ENCODE measurements around the gene SFT2D2. TPM values are rescaled to one million over a fixed set of nuclear protein-coding genes. Genes with fewer than 3 reads are reported as not detected.

Gene SFT2D2
- total and polyA plus RNA-seq, 10 donors = 6.1 to 97.1 (median 61.3) TPM

DNA sequence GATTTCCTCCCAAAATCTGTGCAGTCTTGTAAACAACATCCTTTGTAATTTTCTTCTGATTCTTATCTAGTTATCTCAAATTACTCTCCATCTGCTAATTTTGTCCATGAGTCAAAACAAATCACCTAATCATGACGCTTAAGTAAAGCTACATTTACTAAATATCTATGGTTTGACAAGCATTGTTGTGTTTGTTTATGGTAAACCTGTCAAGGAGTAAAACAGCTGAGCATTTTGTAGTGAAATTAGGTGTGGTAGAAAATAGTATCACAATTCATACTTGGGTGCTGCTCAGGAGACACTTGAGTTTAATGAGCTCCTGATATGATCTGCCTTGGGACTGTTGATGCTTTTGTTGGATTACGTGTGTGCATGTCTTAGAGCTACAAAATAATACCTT, 35.4 kb upstream of the SFT2D2 start:
- DNase-seq = no peak
- no peaks in the 10 kb centered on the region for H3K27me3 ChIP-seq (replicated peaks in 1 of 7)
- no peak overlapping the region for H3K27ac ChIP-seq
- no peaks in the 10 kb centered on the region for H3K9me3 ChIP-seq
- TF ChIP-seq, protein P1, sequence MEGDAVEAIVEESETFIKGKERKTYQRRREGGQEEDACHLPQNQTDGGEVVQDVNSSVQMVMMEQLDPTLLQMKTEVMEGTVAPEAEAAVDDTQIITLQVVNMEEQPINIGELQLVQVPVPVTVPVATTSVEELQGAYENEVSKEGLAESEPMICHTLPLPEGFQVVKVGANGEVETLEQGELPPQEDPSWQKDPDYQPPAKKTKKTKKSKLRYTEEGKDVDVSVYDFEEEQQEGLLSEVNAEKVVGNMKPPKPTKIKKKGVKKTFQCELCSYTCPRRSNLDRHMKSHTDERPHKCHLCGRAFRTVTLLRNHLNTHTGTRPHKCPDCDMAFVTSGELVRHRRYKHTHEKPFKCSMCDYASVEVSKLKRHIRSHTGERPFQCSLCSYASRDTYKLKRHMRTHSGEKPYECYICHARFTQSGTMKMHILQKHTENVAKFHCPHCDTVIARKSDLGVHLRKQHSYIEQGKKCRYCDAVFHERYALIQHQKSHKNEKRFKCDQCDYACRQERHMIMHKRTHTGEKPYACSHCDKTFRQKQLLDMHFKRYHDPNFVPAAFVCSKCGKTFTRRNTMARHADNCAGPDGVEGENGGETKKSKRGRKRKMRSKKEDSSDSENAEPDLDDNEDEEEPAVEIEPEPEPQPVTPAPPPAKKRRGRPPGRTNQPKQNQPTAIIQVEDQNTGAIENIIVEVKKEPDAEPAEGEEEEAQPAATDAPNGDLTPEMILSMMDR (IDR thresholded peaks at IDR 0.05 in 8 of 11, conservative IDR thresholded peaks at IDR 0.05 in 3 of 11) = no peak
- no peak for TF ChIP-seq POLR2AphosphoS5 (IDR thresholded peaks at IDR 0.05)
- no peak for TF ChIP-seq POLR2A (IDR thresholded peaks at IDR 0.05)
- peaks cover 6 to 100% (median 57%) of the 10 kb centered on the region in 6 donors for H3K36me3 ChIP-seq
- no peaks in the 10 kb centered on the region for H3K4me1 ChIP-seq
- no peak overlapping the region for H3K4me3 ChIP-seq
- intact Hi-C loops (cut with DNase I; ENCODE audit: low total_unique reads) = no loop called here
- 88 to 95% (median 91%) methylated on average over 2 of the region's 2 CpGs for WGBS, 5 donors

DNA sequence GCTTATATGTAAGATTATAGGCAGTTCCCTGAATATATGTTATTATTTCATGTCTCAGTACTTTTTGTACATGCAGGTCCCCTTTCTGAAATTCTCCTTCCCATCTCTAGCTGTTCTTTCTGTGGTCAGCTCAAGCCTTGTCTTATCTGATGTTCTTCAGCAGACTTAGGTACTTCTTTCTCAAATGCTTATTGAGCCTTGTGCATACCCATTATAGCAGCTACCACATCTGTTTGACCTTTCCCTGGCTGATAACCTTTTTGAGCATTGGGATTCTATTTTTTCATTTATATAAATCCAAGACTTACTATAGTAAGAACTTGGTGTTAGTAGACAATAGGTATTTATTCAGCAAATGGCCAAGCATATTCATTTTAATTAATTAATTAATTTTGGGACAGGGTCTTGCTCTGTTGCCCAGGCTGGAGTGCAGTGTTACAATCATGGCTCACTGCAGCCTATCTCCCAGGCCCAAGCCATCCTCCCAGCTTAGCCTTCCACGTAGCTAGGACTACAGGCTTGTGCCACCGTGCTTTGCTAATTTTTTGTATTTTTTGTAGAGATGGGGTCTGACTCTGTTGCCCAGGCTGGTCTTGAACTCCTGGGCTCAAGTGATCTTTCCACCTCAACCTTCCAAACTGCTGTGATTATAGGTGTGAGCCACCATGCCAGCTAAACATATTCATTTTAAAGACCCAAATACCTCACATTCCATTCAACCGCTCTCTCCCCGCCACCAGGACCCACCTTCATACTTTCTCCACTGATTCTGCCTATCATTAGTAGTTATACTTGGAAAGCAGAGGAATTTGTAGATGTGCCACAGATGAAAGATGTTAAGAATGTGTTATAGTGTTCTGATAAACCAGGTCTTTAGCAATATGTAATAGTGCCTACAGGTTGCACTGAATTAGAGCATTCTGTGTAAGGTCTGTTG, 30.3 kb upstream of the SFT2D2 start:
- H3K4me3 ChIP-seq = no peak overlapping the region
- H3K4me1 ChIP-seq = no peaks in the 10 kb centered on the region
- 96 to 99% (median 98%) methylated on average over 4 of the region's 4 CpGs for WGBS, 5 donors
- no peaks in the 10 kb centered on the region for H3K9me3 ChIP-seq
- no peak for DNase-seq
- no peak overlapping the region for H3K27ac ChIP-seq
- no peaks in the 10 kb centered on the region for H3K27me3 ChIP-seq (replicated peaks in 1 of 7)
- peaks cover 7 to 100% (median 75%) of the 10 kb centered on the region in 6 donors for H3K36me3 ChIP-seq
- TF ChIP-seq POLR2A (IDR thresholded peaks at IDR 0.05) (no peak), POLR2AphosphoS5 (IDR thresholded peaks at IDR 0.05) (no peak)
- TF ChIP-seq, protein P1 (IDR thresholded peaks at IDR 0.05 in 8 of 11, conservative IDR thresholded peaks at IDR 0.05 in 3 of 11) = no peak
- intact Hi-C loops (cut with DNase I; ENCODE audit: low total_unique reads) = no loop called here

GRCh38 chr1:168199056-168199455, 26.7 kb upstream of the SFT2D2 start:
- no peak for DNase-seq
- Histone ChIP-seq H3K9me3 (no peaks in the 10 kb centered on the region), H3K4me1 (no peaks in the 10 kb centered on the region), H3K27ac (no peak overlapping the region), H3K27me3 (replicated peaks in 1 of 7) (no peaks in the 10 kb centered on the region), H3K4me3 (no peak overlapping the region), H3K36me3 (peaks cover 3 to 99% (median 61%) of the 10 kb centered on the region in 6 donors)
- intact Hi-C loops (cut with DNase I; ENCODE audit: low total_unique reads) = no loop called here
- WGBS, 5 donors = 58 to 66% (median 59%) methylated on average over 3 of the region's 3 CpGs
- TF ChIP-seq POLR2A (IDR thresholded peaks at IDR 0.05) (no peak), POLR2AphosphoS5 (IDR thresholded peaks at IDR 0.05) (no peak)
- TF ChIP-seq, protein P1 (IDR thresholded peaks at IDR 0.05 in 8 of 11, conservative IDR thresholded peaks at IDR 0.05 in 3 of 11) = no peak

- 59 to 92% (median 68%) methylated on average over 1 of the region's 1 CpG for WGBS, 5 donors
- intact Hi-C loops (cut with DNase I; ENCODE audit: low total_unique reads) = no loop called here
- TF ChIP-seq, protein P1 (IDR thresholded peaks at IDR 0.05 in 8 of 11, conservative IDR thresholded peaks at IDR 0.05 in 3 of 11) = no peak
- TF ChIP-seq POLR2A (IDR thresholded peaks at IDR 0.05) = no peak
- no peak for TF ChIP-seq POLR2AphosphoS5 (IDR thresholded peaks at IDR 0.05)
- H3K4me3 ChIP-seq = no peak overlapping the region
- H3K27me3 ChIP-seq (replicated peaks in 1 of 7) = no peaks in the 10 kb centered on the region
- H3K4me1 ChIP-seq = no peaks in the 10 kb centered on the region
- H3K27ac ChIP-seq = no peak overlapping the region
- H3K36me3 ChIP-seq = peaks cover 3 to 66% (median 33%) of the 10 kb centered on the region in 6 donors
- no peak for DNase-seq
- no peaks in the 10 kb centered on the region for H3K9me3 ChIP-seq
Observed at GRCh38 chr1:168202941-168203654, 22.7 kb upstream of the SFT2D2 start.
